HG03442 (cell line): Measurements from ENCODE around the gene NBEA.
"Not testable (repeated sequence)": the region's sequence is repeated elsewhere in the genome, so short reads cannot be mapped to it uniquely, and the experiment has no call there.

ENCODE experiments used
- ATAC-seq: cut with Tn5 transposase; IDR thresholded peaks from one replicate; pipeline ENCODE4 v1.9.1; 2021; ENCODE audit warnings: mild to moderate bottlenecking, moderate library complexity; ENCODE audit not compliant: unreplicated experiment

NBEA gene

DNA sequence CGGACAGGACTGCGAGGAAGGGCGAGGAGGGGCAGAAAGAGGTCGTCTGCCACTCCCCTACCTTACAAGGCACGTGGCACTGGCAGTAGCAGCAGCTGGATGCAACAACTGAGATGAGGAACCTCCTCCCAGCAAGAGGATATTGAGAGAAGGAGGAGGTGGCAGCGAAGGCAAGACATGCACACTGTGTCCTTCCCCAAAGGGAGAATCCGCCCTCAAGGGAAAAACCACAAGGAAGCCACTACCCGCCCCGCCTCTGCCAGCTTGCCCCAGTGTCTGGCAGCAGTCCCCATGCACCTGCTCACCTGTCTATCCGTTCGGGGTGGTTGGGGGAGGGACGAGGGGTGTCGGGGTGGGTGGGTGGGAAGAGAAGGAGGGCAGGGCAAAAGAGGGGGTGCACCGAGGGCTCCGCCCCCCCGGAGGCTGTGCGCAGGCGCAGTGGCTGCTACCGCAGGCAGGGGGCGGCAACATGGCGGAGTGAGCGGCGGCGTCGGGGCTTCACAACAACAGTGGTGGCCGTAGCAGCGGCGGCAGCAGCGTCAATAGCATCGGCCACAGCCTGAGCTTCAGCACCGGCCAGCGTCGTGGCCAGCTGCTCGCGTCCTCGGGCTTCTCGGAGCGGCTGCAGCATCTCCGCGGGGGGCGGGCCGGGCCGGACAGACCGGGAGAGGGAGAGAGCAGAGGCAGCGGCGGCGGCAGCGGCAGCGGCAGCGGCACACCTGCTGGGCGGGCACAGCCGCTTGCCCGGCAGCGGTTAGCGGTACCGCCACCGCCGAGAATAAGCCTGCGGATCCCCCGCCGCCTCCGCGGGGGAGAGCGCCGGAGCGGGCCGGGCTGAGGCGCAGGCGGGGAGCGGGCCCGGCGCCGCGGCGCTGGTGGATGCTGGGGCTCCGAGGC lies at the start of gene NBEA:
NBEA (plus strand) TSS at position 436 of the 897 bp plus-strand sequence. CDS start 551 bp downstream, outside the sequence.
- peak; percentile 77 for ATAC-seq

DNA sequence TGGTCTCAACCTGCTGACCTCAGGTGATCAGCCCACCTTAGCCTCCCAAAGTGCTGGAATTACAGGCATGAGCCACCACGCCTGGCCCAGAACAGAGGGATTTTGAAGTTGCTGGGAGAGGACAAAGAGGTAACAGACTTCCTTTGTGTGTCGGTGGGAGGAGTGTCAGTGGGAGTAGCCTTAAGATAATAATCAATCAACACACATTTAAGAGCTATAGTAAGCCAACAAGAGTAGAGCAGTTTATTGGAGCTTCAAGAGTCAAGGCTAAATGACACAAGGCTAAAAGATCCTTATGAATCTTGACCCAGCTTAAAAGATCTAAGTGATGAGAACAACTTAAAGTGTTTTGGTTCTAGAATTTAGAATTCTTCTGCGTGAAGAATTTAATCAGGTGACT lies 47.3 kb upstream of the NBEA start:
- ATAC-seq, result no peak

DNA sequence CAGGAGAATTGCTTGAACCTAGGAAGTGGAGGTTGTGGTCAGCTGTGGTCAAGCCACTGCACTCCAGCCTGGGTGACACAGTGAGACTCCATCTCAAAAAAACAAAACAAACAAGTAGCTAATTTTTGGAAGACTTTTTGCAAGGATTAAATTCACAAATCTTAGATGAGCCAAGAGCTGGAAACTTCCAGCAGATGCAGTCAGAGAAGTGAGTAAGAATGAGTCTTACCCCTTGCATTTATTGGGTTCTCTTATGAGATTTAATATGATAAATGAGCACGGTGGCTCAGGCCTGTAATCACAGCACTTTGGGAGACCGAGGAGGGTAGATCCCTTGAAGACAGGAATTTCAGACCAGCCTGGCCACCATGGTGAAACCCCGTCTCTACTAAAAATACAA lies 44.9 kb upstream of the NBEA start:
- no peak for ATAC-seq

GRCh38 chr13:34899888-34900287 lies 42.2 kb upstream of the NBEA start:
- no peak for ATAC-seq

- no peak for ATAC-seq
These were observed 41.8 kb upstream of the NBEA start for GRCh38 chr13:34900288-34900739.

- no peak for ATAC-seq
These were observed 40.5 kb upstream of the NBEA start for GRCh38 chr13:34901572-34901971.

DNA sequence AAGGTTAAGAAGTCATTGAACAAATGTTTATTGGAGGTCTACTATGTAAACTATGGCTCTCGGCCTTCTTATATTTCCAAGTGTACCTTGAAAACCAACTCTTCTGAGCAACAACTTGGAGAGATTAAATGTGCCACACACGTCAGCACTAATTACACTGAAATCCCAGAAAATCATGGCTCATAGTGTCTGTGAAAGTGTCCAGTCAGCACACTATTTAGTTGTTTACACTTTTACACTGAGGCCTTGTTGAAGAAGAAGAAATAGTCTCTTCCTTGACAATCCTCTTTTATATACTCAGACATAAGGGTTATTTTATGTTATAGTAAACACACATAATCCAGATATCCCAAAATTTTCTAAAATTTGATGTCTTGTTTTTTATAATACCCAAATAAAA lies 30.9 kb upstream of the NBEA start:
- ATAC-seq, result no peak

- no peak for ATAC-seq
These were observed 29.0 kb upstream of the NBEA start for GRCh38 chr13:34913040-34913439.

- ATAC-seq, result no peak
These were observed 27.7 kb upstream of the NBEA start for GRCh38 chr13:34914416-34914815.

DNA sequence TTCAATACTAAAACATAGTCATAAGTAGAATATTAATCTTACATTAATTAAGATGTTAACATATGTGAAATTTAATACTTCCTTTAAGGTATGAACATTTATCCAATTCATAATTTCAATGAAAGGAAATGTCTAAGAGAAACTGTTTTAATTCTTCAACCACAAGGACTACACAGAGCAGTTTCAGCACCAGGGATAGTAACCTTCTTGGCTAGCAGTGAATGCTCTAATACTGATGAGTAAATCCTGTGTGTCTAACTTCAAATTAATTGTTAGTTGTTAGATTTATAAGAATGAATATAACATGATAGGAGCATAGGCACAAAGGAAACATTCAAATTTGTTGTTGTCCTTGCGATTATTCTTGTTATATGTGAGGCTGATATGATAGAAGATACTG lies 15.6 kb upstream of the NBEA start:
- no peak for ATAC-seq

GRCh38 chr13:34928676-34929075 lies 13.4 kb upstream of the NBEA start:
- not testable (repeated sequence) for ATAC-seq

DNA sequence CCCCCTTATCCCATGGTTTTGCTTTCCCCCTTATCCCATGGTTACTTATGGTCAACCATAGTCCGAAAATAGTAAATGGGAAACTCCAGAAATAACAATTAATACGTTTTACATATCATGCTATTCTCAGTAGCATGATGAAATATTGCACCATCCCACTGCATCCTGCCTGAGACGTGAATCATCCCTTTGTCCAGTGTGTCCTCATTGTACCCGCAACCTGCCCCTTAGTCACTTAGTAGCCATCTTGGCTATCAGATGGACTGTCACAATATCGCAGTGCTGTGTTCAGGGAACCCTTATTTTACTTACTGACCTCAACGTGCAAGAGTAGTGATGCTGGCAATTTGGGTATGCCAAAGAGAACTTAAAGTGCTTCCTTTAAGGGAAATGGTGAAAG lies 10.5 kb upstream of the NBEA start:
- ATAC-seq, result no peak

DNA sequence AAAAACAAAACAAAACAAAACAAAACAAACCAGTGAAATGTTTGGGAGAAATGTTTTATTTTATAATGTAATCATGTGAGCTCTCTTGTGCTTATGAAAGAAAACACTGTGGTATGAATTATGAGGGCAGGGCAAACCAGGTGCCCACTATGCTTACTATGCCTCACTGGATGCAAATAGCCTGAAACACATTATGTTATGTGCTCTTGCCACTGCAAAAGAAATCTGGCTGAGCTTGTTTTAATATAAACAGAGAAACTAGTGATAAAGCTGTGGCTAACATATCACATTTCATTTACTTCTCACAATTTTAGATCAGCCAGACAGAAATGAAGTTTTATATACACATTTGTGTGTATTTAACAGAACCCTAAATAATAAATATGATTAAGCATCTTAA lies 8.7 kb upstream of the NBEA start:
- no peak for ATAC-seq

DNA sequence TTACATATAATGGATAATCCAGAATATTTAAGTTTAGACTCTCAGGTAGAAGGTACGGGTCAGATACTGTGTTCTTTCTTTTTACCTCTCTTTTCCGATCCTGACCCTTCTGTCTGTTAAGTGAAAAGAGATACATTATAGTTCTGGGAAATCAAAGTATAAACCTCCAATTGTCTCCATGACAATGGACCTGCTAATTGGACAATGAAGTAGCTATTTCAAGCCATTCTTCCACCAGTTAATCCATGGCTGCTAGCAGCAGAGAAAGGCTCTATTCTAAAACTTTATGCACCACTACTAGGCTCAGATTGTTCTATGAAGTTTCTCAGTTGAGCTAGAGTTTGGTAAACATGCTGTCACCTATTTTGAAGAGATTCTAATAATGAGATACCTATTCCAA lies 8.3 kb upstream of the NBEA start:
- ATAC-seq, result no peak

- ATAC-seq, result no peak
These were observed 6.2 kb upstream of the NBEA start for GRCh38 chr13:34935841-34936240.

GRCh38 chr13:34939771-34940170 lies 2.3 kb upstream of the NBEA start:
- ATAC-seq, result no peak

DNA sequence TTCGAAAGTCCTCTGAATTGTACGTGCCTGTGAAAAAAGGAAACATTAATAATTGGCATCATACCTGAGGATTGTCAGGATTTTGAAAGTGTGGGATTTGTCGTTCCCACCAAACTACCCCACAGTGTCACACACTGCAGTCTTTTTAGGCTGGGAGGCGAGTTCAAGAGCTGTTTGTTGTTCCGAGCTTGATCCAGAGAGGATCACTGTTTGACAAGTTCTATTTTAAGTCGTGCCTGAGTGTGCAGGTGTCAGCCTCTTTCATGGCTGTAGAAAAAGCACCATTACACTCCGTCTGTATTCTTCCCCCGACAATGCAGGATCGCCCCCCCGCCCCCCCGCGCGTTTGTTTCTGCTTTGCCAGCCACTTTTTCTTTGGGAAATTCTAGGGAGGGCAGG lies 635 bp upstream of the NBEA start:
- ATAC-seq, result no peak

DNA sequence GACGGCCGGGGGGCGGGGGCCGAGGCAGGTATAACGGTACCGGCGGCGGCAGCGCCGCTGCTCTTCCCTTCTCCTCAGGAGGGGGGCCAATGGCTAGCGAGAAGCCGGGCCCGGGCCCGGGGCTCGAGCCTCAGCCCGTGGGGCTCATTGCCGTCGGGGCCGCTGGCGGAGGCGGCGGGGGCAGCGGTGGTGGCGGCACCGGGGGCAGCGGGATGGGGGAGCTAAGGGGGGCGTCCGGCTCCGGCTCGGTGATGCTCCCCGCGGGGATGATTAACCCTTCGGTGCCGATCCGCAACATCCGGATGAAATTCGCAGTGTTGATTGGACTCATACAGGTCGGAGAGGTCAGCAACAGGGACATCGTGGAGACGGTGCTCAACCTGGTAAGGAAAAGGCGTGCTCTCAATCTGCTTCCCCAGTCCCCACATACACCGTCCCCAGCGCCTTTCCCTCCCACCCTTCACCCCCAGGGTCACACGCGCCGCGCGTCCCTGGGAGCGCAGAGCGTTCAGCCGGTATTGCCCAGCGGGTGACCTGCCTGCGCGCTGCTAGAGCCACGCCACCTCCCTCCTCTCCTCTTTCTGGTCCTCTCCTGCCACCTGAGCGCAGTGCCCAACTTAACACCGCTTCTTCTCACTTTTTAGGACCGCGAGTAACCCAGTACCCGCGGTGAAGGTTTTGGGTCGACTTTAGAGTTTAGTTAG lies 814 bp downstream of the NBEA start:
- peak; percentile 2 for ATAC-seq

DNA sequence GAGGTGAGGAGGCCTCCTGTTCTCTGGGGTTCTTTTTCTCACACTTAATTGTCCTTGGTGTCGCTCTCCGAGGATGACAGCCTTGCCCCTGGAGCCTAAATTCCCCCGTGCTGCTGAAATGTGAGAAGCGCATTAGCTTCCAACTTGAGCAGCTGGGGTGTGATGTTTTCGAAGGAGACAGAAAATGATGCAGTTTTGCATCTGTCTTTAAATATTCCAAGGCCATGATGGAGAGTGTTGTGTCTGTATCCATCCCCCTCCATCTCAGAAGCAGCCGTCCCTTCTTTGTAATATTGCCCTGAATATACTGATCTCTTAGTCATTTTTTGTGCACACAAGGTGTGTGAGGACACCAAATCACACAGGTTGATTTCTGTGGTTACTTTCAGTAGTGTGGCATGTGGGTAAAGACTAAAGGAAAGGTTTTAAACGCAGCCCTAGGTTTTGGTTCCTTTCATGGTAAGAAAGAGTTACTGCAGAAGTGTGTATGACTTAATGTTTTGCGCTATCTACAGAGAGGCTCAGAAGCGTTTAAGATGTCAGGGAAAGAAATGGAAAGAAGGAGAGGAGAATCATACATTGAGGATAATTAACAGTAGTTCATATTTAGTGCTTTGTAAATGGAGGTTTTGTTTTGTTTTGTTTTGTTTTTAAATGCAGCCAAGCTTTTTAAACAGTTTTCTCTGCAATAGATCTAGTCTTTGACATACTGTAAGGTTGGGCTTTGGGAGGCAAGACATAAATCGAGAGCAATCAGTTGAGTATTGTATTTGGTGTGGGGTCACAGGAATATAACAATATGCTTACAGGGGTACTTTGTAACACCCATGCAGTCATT lies 1.6 kb downstream of the NBEA start:
- ATAC-seq, result no peak

- ATAC-seq, result no peak
These were observed 2.2 kb downstream of the NBEA start for GRCh38 chr13:34944274-34944634.

DNA sequence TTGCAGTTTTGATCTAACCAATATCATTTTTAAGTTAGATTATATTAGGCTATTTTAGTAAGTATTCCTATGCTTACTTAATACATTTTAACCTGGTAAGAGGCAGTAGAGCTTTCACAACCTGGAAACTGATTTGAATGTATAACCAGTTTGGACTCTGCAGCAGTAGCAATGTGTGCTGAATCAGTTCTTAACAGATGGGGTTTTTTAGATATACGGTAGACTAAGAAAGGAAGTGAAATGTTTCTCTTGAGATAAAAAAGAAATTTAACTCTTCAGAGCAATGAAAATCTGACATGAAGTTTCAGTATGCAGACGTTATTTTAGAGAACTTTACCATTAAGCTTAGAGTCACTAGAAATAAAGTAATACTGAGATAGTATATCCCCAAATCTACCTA lies 2.7 kb downstream of the NBEA start:
- no peak for ATAC-seq
